HEK293 (cell line): ENCODE results near the gene PSMF1.
A peak's percentile ranks its signal among the peaks of the same experiment; 100 is the strongest.

Experiments
- CTCF ChIA-PET: fragments of 350-600 bp; formaldehyde crosslinking; extraction: SDS; loops from one replicate; lab custom pipeline; 2021; ENCODE audit warnings: antibody characterized with exemption; lab: Yijun Ruan, JAX
- POLR2A ChIA-PET: fragments of 300-600 bp; formaldehyde crosslinking; extraction: SDS; loops from one replicate; lab custom pipeline; 2020; ENCODE audit warnings: antibody characterized with exemption, inconsistent platforms; lab: Yijun Ruan, JAX
- H3K27ac ChIP-seq: fragments of 200-500 bp; sonication (Bioruptor generic); 2 replicates; pipeline ENCODE4 v1.5.1; 2014; ENCODE audit warnings: low read depth, low read length, control low read depth, inconsistent platforms; ENCODE audit errors: extremely low read depth
- H3K36me3 ChIP-seq, 2 experiments: fragments of 200-500 bp in 1 of 2; sonication (Bioruptor generic) in 1 of 2; 1 replicate in 1 of 2; 2 replicates in 1 of 2; pipeline ENCODE4 v1.5.1; 2014 to 2017; ENCODE audit warnings: inconsistent platforms in 2 of 2, low read length in 2 of 2; ENCODE audit not compliant: control insufficient read depth in 2 of 2, insufficient read depth in 1 of 2
- H3K4me1 ChIP-seq: fragments of 200-500 bp; sonication (Bioruptor generic); 2 replicates; pipeline ENCODE4 v1.5.1; 2014; ENCODE audit warnings: mild to moderate bottlenecking, low read length, inconsistent platforms; ENCODE audit not compliant: control insufficient read depth, insufficient read depth
- H3K4me3 ChIP-seq: 2 replicates; pipeline ENCODE4 v1.5.1; 2011; ENCODE audit warnings: low read depth, mild to moderate bottlenecking, control low read depth, low read length, moderate library complexity
- H3K9me3 ChIP-seq: fragments of 200-500 bp; sonication (Bioruptor generic); 2 replicates; pipeline ENCODE4 v1.5.1; 2014; ENCODE audit warnings: low read depth, low read length, inconsistent platforms; ENCODE audit not compliant: control insufficient read depth, insufficient read depth
- CTCF ChIP-seq: fragments of 450-650 bp; formaldehyde crosslinking; IDR thresholded peaks from 2 replicates; pipeline ENCODE4 v1.5.1; 2016; ENCODE audit warnings: missing biosample characterization, missing genetic modification characterization
- GLIS2 ChIP-seq: fragments of 450-650 bp; formaldehyde crosslinking; IDR thresholded peaks from 2 replicates; pipeline ENCODE4 v1.5.1; 2016; ENCODE audit warnings: missing biosample characterization, missing genetic modification characterization
- HIC1 ChIP-seq: fragments of 450-650 bp; formaldehyde crosslinking; IDR thresholded peaks from 2 replicates; pipeline ENCODE4 v1.5.1; 2016; ENCODE audit warnings: missing biosample characterization, missing genetic modification characterization
- HOXC10 ChIP-seq: sonication (generic); formaldehyde crosslinking; IDR thresholded peaks from 2 replicates; pipeline ENCODE4 v1.8.1; 2023; ENCODE audit warnings: mild to moderate bottlenecking, missing genetic modification reagents
- KLF1 ChIP-seq: fragments of 450-650 bp; formaldehyde crosslinking; IDR thresholded peaks from 2 replicates; pipeline ENCODE4 v1.5.1; 2016; ENCODE audit warnings: missing biosample characterization, missing genetic modification characterization
- KLF8 ChIP-seq: fragments of 450-650 bp; formaldehyde crosslinking; IDR thresholded peaks from 2 replicates; pipeline ENCODE4 v1.5.1; 2016; ENCODE audit warnings: missing biosample characterization, missing genetic modification characterization
- OSR2 ChIP-seq: fragments of 450-650 bp; formaldehyde crosslinking; IDR thresholded peaks from 2 replicates; pipeline ENCODE4 v1.5.1; 2016; ENCODE audit warnings: missing biosample characterization, missing genetic modification characterization
- SALL2 ChIP-seq: fragments of 450-650 bp; formaldehyde crosslinking; IDR thresholded peaks from 2 replicates; pipeline ENCODE4 v1.5.0; 2017; ENCODE audit warnings: missing biosample characterization, mild to moderate bottlenecking, missing genetic modification characterization, borderline replicate concordance
- TCF7L2 ChIP-seq: IDR thresholded peaks from 2 replicates; pipeline ENCODE4 v1.6.1; 2011; ENCODE audit warnings: low read depth, mild to moderate bottlenecking, inconsistent platforms, low read length, moderate library complexity, borderline replicate concordance
- ZFP37 ChIP-seq: fragments of 450-650 bp; formaldehyde crosslinking; IDR thresholded peaks from 2 replicates; pipeline ENCODE4 v1.5.1; 2016; ENCODE audit warnings: missing biosample characterization, missing genetic modification characterization
- ZNF121 ChIP-seq: fragments of 450-650 bp; formaldehyde crosslinking; IDR thresholded peaks from 2 replicates; pipeline ENCODE4 v1.5.1; 2016; ENCODE audit warnings: missing biosample characterization, missing genetic modification characterization
- ZNF132 ChIP-seq: fragments of 450-650 bp; formaldehyde crosslinking; IDR thresholded peaks from 2 replicates; pipeline ENCODE4 v1.5.1; 2017; ENCODE audit warnings: missing biosample characterization, missing genetic modification characterization, borderline replicate concordance
- ZNF174 ChIP-seq: fragments of 450-650 bp; formaldehyde crosslinking; IDR thresholded peaks from 2 replicates; pipeline ENCODE4 v1.5.0; 2017; ENCODE audit warnings: missing biosample characterization, mild to moderate bottlenecking, missing genetic modification characterization
- ZNF18 ChIP-seq: fragments of 450-650 bp; formaldehyde crosslinking; IDR thresholded peaks from 2 replicates; pipeline ENCODE4 v1.5.1; 2016; ENCODE audit warnings: missing biosample characterization, missing genetic modification characterization
- ZNF214 ChIP-seq: fragments of 450-650 bp; formaldehyde crosslinking; IDR thresholded peaks from 2 replicates; pipeline ENCODE4 v1.5.1; 2017; ENCODE audit warnings: missing biosample characterization, mild to moderate bottlenecking, missing genetic modification characterization, borderline replicate concordance
- ZNF223 ChIP-seq: fragments of 450-650 bp; formaldehyde crosslinking; IDR thresholded peaks from 2 replicates; pipeline ENCODE4 v1.5.1; 2016; ENCODE audit warnings: missing biosample characterization, missing genetic modification characterization
- ZNF26 ChIP-seq: fragments of 450-650 bp; formaldehyde crosslinking; IDR thresholded peaks from 2 replicates; pipeline ENCODE4 v1.5.1; 2016; ENCODE audit warnings: missing biosample characterization, missing genetic modification characterization
- ZNF292 ChIP-seq: fragments of 450-650 bp; formaldehyde crosslinking; IDR thresholded peaks from 2 replicates; pipeline ENCODE4 v1.5.1; 2016; ENCODE audit warnings: low read depth, missing biosample characterization, missing genetic modification characterization, borderline replicate concordance
- ZNF324 ChIP-seq: fragments of 450-650 bp; formaldehyde crosslinking; IDR thresholded peaks from 2 replicates; pipeline ENCODE4 v1.5.1; 2016; ENCODE audit warnings: missing biosample characterization, missing genetic modification characterization
- ZNF335 ChIP-seq: fragments of 450-650 bp; formaldehyde crosslinking; conservative IDR thresholded peaks from 2 replicates; pipeline ENCODE4 v1.5.1; 2016; ENCODE audit warnings: missing biosample characterization, missing genetic modification characterization
- ZNF404 ChIP-seq: fragments of 450-650 bp; formaldehyde crosslinking; IDR thresholded peaks from 2 replicates; pipeline ENCODE4 v1.5.1; 2017; ENCODE audit warnings: missing biosample characterization, missing genetic modification characterization
- ZNF449 ChIP-seq: fragments of 450-650 bp; formaldehyde crosslinking; IDR thresholded peaks from 2 replicates; pipeline ENCODE4 v1.5.1; 2017; ENCODE audit warnings: missing biosample characterization, mild to moderate bottlenecking, missing genetic modification characterization, moderate library complexity
- ZNF548 ChIP-seq: fragments of 450-650 bp; formaldehyde crosslinking; IDR thresholded peaks from 2 replicates; pipeline ENCODE4 v1.5.1; 2016; ENCODE audit warnings: missing biosample characterization, missing genetic modification characterization
- ZNF561 ChIP-seq: fragments of 450-650 bp; IDR thresholded peaks from 2 replicates; pipeline ENCODE4 v1.5.1; 2018; ENCODE audit warnings: missing biosample characterization, missing genetic modification characterization, borderline replicate concordance
- ZNF626 ChIP-seq: fragments of 450-650 bp; sonication (Bioruptor Pico); formaldehyde crosslinking; IDR thresholded peaks from 2 replicates; pipeline ENCODE4 v1.5.1; 2018; ENCODE audit warnings: missing biosample characterization, missing genetic modification characterization, inconsistent platforms
- ZNF658 ChIP-seq: fragments of 450-650 bp; formaldehyde crosslinking; IDR thresholded peaks from 2 replicates; pipeline ENCODE4; 2016; ENCODE audit warnings: missing biosample characterization, missing genetic modification characterization
- ZNF677 ChIP-seq: fragments of 450-650 bp; IDR thresholded peaks from 2 replicates; pipeline ENCODE4 v1.5.0; 2018; ENCODE audit warnings: missing biosample characterization, mild to moderate bottlenecking, missing genetic modification characterization, moderate library complexity
- ZSCAN5A ChIP-seq: fragments of 450-650 bp; formaldehyde crosslinking; IDR thresholded peaks from 2 replicates; pipeline ENCODE4 v1.5.1; 2016; ENCODE audit warnings: missing biosample characterization, missing genetic modification characterization

Gene PSMF1

GRCh38 chr20:1185790-1186334, 67.5 kb downstream of the PSMF1 start (continued):
- TF ChIP-seq ZSCAN5A (no peak), GLIS2 (tag by site-specific recombination) (peak; percentile 34), ZNF335 (tag by site-specific recombination) (peak; percentile 78), ZNF548 (tag by site-specific recombination) (no peak), ZNF449 (tag by site-specific recombination) (no peak), ZNF292 (tag by site-specific recombination) (no peak), ZNF26 (tag by site-specific recombination) (no peak), ZNF223 (tag by site-specific recombination) (no peak), ZNF561 (no peak), HOXC10 (no peak), ZNF121 (tag by site-specific recombination) (no peak)

GRCh38 chr20:1186367-1186991, 68.1 kb downstream of the PSMF1 start:
- Histone ChIP-seq H3K4me3 (no peak overlapping the region), H3K4me1 (no peaks in the 10 kb centered on the region), H3K36me3 (peaks cover 0 to under 1% of the 10 kb centered on the region in 2 experiments; a peak in 1 of 3 replicates), H3K9me3 (no peaks in the 10 kb centered on the region), H3K27ac (no peak overlapping the region)
- ChIA-PET CTCF (interaction anchor here (0.6 to 3.4 kb wide), 14 partner anchors 14 to 354 kb away, joined by 3 to 21 read pairs (median 4); no protein-coding TSS in a partner anchor), POLR2A (no interaction called here)
- TF ChIP-seq ZNF214 (tag by site-specific recombination) (no peak), ZNF677 (no peak), KLF1 (tag by site-specific recombination) (no peak), KLF8 (tag by site-specific recombination) (no peak), ZNF174 (tag by site-specific recombination) (no peak), ZNF132 (no peak), HIC1 (no peak), ZNF626 (no peak), TCF7L2 (no peak), SALL2 (tag by site-specific recombination) (no peak), CTCF (tag by site-specific recombination) (no peak), ZNF324 (tag by site-specific recombination) (no peak), ZNF404 (no peak), ZNF18 (tag by site-specific recombination) (no peak), ZNF658 (tag by site-specific recombination) (no peak), OSR2 (tag by site-specific recombination) (no peak), ZFP37 (tag by site-specific recombination) (no peak)
